ENCODE data around the gene FCN1. TPM values are rescaled to one million over a fixed set of nuclear protein-coding genes. Genes with fewer than 3 reads are reported as not detected.

FCN1 gene
- total and polyA plus RNA-seq, 10 of the 15 experiments (the other 5 are each of a cell fraction or from before 2014, with no cell fraction given), result 0.08 TPM; not detected in 9

- TF ChIP-seq ZNF687 (IDR thresholded peaks at IDR 0.05), result no peak
- no peak for TF ChIP-seq KAT2A (conservative IDR thresholded peaks at IDR 0.05; ENCODE audit: control insufficient read depth, low read depth, low read length)
- TF ChIP-seq BRCA1 (IDR thresholded peaks at IDR 0.05; ENCODE audit: low read depth, low read length), result no peak
- no peak for TF ChIP-seq BCL11A (IDR thresholded peaks at IDR 0.05; ENCODE audit: low read depth, low read length)
- TF ChIP-seq KLF5 (IDR thresholded peaks at IDR 0.05; ENCODE audit: partially characterized antibody), result no peak
- no peak for TF ChIP-seq SMAD5 (IDR thresholded peaks at IDR 0.05; ENCODE audit: low read depth)
- TF ChIP-seq, protein P1, sequence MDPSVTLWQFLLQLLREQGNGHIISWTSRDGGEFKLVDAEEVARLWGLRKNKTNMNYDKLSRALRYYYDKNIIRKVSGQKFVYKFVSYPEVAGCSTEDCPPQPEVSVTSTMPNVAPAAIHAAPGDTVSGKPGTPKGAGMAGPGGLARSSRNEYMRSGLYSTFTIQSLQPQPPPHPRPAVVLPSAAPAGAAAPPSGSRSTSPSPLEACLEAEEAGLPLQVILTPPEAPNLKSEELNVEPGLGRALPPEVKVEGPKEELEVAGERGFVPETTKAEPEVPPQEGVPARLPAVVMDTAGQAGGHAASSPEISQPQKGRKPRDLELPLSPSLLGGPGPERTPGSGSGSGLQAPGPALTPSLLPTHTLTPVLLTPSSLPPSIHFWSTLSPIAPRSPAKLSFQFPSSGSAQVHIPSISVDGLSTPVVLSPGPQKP (IDR thresholded peaks at IDR 0.05; ENCODE audit: low read depth, low read length), result no peak
- TF ChIP-seq SRF (IDR thresholded peaks at IDR 0.05; ENCODE audit: low read depth in 2 of 2, low read length in 2 of 2), result no peak
- TF ChIP-seq POLR2AphosphoS5 (IDR thresholded peaks at IDR 0.05; ENCODE audit: low read length), result no peak
Observed at GRCh38 chr9:134871697-134872340, 45.9 kb downstream of the FCN1 start (continued).

Measured in GM12878 (cell line).